Activated T-cell treated with anti-CD3 and anti-CD28 coated beads for 48 hours (primary cell): Measurements from ENCODE around the gene PARP1.

Experiments used
- DNase-seq: peaks from one replicate; pipeline ENCODE4 v3.0.0-alpha.2; 2020; ENCODE audit warnings: low read depth

The PARP1 gene

DNA sequence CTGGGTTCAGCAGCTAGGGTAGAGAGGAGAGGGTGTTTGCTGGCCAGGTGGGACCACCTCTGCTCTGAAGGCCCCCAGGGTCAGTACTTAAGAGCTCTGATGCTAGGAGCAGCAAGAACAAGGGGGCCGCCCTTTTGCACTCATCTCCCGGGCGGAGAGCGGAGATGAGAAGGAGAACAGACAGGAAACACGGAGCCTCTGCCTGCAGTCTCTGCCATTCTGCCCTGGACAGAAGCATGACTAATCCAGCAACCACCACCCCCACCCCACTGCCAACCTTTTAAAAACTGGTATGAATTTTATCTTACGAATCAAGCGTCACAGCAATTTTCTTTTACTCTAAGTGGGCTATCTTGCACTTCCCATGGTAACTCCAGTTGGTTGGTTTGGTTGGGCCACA lies 34.5 kb downstream of the PARP1 start:
- no peak for DNase-seq

DNA sequence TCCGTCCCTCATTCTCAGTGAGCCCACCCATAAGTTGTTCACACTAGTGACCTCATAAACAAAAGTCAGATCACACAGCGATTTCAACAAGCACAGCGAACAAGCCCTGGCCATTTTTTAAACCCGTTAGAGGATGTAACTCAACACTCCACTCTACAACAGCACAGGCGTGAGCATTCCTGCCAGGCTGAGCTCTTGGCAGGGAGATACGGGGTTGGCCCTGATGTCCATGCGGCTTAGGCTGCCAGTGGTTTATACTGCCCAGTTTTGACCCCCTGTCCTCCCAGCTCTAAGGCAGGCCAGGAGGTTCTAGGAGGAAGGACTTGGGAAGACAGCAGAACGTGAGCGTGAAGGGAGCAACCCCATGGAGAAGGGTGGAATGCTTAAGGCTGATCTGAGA lies 35.0 kb downstream of the PARP1 start:
- DNase-seq, result no peak

DNA sequence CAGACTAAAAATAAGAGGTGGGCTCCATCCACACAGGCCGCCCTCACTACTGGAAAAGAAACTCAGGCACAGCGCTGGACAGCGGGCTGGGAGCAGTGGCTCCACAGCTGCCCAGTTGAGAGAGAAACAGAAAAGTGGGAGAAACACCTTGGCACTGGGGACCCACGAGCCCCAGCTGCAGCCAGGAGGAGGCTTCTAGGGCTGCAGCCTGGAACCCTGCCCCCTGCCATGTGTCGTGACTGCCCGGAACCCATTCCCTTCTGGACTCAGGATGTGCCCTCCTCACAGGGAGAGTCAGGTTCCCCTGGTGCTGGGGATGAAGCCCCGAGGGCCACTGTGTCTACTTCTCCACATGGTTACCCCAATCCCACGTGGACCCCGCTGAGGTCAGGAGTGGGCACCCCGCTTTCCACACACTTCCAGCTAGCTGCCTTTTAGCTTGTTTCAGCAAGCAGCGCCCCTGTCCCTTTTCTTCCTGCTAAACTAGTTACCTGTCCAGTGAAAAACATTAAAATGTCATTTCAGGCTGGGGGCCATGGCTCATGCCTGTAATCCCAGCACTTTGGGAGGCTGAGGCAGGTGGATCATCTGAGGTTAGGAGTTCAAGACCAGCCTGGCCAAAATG lies 35.9 kb downstream of the PARP1 start:
- no peak for DNase-seq

- DNase-seq, result no peak
Observed at GRCh38 chr1:226371027-226371694, 36.7 kb downstream of the PARP1 start.

- no peak for DNase-seq
Observed at GRCh38 chr1:226370144-226370923, 37.6 kb downstream of the PARP1 start.

- no peak for DNase-seq
Observed at GRCh38 chr1:226369110-226369509, 38.8 kb downstream of the PARP1 start.

DNA sequence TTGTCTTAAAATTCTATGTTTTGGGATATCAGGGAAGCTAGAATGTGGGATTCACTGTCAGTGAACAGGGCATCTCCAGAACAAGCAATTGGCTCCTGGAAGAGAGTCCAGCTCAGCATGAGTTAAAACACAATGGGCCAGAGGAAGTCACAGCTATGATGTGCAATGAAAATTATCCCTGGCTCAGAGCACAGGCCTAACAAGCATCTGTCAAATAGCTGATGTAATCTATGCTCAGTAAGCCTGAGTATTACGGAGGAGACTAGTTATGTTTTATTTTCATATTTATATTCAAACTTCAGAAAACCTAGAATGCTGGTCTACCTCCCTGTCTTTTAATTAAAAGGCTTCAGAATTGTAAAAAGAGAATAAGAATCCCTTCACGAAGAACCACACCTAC lies 41.6 kb downstream of the PARP1 start:
- DNase-seq, result no peak

DNA sequence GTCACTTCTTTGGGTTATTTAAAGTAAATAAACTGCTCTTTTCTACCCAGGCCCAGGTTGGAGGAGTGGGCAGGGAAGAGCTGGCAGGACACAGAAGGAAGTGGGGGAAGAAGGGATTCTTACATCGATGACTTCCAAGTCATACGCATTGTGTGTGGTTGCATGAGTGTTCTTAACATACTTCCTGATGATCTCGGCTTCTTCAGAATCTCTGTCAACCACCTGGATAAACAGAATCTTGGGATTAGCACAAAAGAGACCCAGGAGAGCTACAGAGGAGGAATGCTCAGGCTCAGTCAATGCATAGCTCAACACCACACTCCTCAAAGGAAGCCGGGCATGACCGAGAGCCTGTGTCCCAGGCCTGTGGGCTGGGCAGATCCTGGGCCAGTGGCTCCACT lies 42.1 kb downstream of the PARP1 start:
- no peak for DNase-seq

DNA sequence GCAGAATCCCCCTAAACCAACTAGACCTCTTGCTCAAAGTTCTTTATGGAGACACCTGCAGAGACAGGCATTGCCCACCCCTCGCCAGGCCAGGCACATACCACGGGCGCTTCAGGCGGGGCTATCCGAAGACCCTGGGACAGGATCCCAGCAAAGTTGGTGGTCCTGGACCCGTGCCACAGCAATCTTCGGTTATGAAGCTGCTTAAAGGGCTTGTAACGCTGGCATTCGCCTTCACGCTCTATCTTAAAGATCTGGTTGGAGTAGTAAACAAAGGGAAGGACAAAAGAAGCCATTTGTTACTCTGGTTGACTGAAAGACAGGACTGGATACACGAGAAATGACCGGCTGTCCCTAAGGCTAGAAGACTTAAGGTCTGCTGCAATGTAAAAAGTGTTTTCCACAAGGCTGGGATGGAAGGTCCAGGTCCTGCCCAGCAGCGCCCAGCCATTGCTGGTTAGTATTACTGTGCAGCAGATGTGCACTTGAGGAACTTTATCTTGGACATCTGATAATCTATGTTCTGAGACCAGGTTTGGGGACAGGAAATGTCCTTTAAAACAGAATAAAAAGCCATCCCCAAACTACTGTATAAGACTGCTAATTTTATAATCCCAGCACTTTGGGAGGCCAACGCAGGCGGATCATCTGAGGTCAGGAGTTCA lies 42.9 kb downstream of the PARP1 start:
- no peak for DNase-seq

DNA sequence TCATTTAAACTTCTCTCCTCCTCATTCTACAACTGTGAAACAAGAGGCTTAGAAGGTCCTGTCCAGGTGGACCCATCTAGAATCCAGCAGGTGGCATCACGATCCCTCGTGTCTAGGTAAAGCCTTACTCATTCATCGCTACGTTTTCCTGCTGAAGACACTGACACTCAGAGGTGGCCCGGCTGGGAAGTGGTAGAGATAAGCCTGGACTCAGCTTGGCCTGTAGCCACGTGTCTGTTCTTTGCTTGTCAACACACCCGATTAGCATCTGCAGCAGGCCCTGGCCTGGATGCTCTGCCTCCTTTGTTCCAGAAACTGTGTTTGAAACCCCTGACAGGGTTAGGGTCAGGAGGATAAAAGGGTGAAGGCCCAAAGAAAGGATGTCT lies 43.4 kb downstream of the PARP1 start:
- no peak for DNase-seq

DNA sequence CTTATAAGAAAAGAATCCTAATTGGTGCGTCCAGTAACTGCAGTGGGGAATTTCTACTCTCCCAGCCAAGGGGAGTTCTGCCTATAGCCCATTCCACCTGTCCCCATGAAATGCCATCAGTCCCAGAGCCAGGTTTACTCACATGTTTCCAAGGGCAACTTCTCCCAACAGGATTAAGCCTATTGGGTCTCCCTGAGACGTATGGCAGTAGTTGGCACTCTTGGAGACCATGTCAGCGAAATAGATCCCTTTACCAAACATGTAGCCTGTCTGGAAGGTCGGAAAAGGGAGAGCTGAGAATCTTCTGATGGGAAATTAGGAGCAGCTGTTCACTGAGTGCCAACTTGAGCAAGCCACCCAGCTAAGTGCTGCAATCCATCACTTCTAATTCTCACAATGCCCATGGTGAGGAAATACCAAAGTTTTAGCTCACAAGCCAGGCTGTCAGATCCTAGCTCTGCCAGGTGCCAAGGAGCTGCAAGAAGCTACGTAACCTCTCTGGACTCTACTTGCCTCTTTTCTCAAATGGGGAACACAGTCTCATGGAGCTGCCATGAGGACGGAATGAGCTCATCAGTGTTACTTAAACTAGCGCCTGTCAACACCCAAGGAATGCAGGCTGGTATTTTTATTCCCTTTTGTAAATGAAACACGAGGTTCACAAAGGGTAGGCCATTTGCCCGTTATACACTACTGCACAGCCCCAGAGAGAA lies 43.9 kb downstream of the PARP1 start:
- DNase-seq, result no peak

DNA sequence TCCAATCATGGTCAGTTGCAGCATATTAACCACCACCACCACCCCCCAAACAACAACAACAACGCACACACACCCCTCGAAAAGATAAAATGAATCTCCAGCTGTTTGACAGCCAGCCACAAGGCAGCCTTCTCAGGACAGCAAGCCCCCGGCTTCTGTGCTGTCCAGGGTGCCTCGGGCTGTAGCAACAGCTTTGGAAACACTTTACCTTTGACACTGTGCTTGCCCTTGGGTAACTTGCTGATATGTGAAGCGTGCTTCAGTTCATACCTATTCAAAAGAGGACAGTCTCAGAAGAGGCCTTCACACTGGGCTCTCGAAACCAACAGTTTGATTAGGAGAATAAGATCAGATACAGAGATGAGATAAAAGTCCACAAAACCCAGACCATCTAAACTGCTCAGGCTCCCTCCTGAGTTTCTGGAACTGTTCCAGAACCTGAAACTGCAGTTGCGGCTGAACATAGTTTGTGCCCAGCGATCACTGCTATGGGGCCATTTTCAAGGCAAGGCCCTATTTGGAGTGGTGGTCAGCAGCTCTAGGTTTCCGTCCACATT lies 44.9 kb downstream of the PARP1 start:
- no peak for DNase-seq

DNA sequence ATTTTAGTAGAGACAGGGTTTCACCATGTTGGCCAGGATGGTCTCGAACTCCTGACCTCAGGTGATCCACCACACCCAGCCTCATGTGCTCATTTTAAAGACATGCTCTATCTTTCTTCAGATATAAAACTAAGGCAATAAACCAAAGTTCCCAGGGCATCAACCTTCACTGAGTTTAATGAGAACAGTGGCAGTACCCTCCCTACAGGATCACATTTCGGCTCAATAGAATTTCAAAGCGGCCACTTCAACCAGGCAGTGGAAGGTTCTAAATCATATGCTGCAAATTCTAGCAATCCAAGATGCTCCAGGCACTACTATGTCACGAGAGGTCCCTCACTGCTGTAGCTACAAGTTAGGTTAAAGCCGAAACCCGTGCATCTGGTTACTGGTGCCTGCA lies 45.5 kb downstream of the PARP1 start:
- no peak for DNase-seq

DNA sequence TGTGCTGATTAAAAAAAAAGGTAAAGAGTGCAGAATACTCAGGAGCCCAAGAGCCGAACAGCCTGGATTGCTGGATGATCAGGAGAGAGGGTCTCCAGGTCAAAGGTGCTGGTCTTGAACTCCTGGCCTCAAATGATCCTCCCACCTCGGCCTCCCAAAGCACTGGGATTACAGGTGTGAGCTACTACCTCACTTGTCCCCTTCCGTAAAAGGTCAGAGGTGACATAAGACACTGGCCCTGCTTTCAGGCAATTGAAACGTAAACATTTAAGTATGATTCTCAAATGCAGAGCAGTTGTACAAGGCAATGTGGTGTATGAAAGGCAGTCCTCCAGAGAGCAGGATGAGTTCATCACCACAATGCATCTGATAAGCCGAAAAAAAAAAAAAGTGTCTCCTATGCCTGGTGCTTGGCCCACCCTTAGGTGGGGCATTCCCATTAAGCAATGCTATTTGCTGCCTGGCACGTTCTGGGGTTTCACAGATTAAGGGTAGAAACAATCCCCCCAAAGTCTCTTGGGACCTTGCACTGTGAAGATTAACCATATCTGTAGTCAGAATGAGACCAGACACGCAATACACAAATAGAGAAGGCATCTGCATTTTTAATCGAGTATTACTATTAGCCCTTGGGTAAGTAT lies 47.7 kb downstream of the PARP1 start:
- no peak for DNase-seq

- DNase-seq, result no peak
Observed at GRCh38 chr1:226357416-226357815, 50.5 kb downstream of the PARP1 start.

DNA sequence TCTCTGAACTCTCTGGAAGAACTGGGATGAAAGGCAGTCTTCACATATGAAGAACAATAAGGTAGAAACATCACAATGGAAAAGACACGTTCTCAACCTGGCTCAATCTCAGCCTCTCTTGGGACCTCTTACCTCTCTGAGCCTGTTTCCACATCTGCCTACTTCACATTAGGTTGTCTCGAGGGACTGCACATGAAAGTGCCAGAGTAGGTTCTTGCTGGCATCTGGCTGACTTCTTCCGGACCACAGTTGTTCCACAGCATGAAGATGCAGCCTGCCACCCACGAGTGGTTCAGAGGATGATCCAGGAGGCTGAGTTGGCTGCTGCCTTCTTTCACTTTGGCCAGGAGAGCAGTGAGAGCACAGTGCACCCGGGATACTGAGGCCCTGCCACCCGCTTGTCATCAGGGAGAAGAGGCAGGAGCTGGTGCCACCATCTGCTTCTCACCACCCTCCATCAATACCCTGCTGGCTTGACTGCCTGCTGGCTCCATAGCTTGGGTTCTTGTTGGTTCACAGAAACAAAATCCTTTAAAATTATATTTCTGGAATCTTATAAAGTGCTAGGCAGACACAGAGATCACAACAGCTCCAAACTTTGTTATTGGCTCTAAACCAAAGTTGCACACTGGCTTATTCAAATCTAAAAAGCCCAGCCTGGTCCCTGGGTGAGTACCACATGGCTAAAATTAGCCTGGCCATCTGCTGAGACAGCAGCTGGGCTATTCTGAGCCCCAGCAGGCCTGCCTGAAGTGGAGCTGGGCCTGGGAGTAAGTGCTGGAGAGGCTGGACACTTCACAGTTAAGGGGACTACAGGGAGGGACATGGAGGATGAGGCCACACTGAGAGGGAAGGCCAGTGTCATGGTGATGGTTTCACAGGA lies 52.0 kb downstream of the PARP1 start:
- DNase-seq, result no peak

GRCh38 chr1:226355016-226355415 lies 52.9 kb downstream of the PARP1 start:
- DNase-seq, result no peak

GRCh38 chr1:226353698-226354525 lies 54.0 kb downstream of the PARP1 start:
- no peak for DNase-seq

DNA sequence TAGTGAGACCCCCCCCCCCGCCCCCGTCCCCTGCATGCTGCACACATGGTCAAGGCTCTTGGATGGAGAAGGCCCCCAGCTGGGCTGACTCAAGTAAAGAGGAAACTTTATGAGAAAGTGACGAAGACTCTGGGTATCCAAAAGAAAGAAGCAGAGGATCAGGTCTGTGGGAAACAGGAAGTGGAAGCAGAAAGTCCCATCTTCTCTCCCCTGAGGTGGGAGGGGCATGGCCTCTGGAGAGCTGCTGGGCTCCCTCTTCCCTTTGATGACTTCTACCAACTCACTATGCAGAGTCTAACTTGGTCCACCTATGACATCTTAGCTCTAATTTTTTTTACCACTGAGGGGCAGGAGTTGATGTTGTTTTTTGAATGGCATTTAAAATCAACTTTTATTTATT lies 56.2 kb downstream of the PARP1 start:
- no peak for DNase-seq

GRCh38 chr1:226350519-226350865 lies 57.4 kb downstream of the PARP1 start:
- DNase-seq, result no peak
